GM18507 (cell line): ENCODE results near the gene SUMO3.

Source experiments
- DNase-seq: peaks from one replicate; pipeline ENCODE4 v3.0.0; 2011; ENCODE audit warnings: low read depth; ENCODE audit not compliant: insufficient read length; ENCODE audit errors: extremely low spot score
- FAIRE-seq: peaks from 2 replicates; lab custom pipeline; 2011; peaks lifted over from hg19 to GRCh38; lab: Jason Lieb, UNC

Gene SUMO3

GRCh38 chr21:44848821-44849521 is 31.1 kb upstream of the SUMO3 start:
- FAIRE-seq (no peak), DNase-seq (no peak)

- no peak for FAIRE-seq
- DNase-seq = no peak
Measured at GRCh38 chr21:44847261-44848056, 29.6 kb upstream of the SUMO3 start.

- no peak for DNase-seq
Measured at GRCh38 chr21:44846485-44847260, 28.8 kb upstream of the SUMO3 start.

GRCh38 chr21:44846224-44846484 is 28.3 kb upstream of the SUMO3 start:
- FAIRE-seq (no peak), DNase-seq (no peak)

More at GRCh38 chr21:44846485-44847260, 28.8 kb upstream of the SUMO3 start:
- FAIRE-seq = no peak

- peak; percentile 44 for FAIRE-seq
- DNase-seq = peak; percentile 54
Measured at GRCh38 chr21:44845418-44846223, 27.8 kb upstream of the SUMO3 start.

- no peak for FAIRE-seq
- no peak for DNase-seq
Measured at GRCh38 chr21:44844256-44844655, 26.4 kb upstream of the SUMO3 start.

GRCh38 chr21:44842721-44843445 is 25.0 kb upstream of the SUMO3 start:
- DNase-seq = no peak
- no peak for FAIRE-seq

GRCh38 chr21:44842087-44842486 is 24.2 kb upstream of the SUMO3 start:
- FAIRE-seq (no peak), DNase-seq (no peak)

- DNase-seq (no peak), FAIRE-seq (no peak)
Measured at GRCh38 chr21:44840771-44841170, 22.9 kb upstream of the SUMO3 start.

- no peak for DNase-seq
- no peak for FAIRE-seq
Measured at GRCh38 chr21:44838951-44839350, 21.1 kb upstream of the SUMO3 start.

GRCh38 chr21:44838039-44838895 is 20.4 kb upstream of the SUMO3 start:
- DNase-seq (no peak), FAIRE-seq (no peak)

- DNase-seq = no peak
- no peak for FAIRE-seq
Measured at GRCh38 chr21:44837537-44837936, 19.7 kb upstream of the SUMO3 start.

GRCh38 chr21:44836666-44837471 is 19.0 kb upstream of the SUMO3 start:
- DNase-seq = no peak

GRCh38 chr21:44836349-44836665 is 18.4 kb upstream of the SUMO3 start:
- DNase-seq (no peak), FAIRE-seq (no peak)

More at GRCh38 chr21:44836666-44837471, 19.0 kb upstream of the SUMO3 start:
- FAIRE-seq = no peak

- DNase-seq (no peak), FAIRE-seq (no peak)
Measured at GRCh38 chr21:44835647-44835973, 17.7 kb upstream of the SUMO3 start.

- DNase-seq (no peak), FAIRE-seq (no peak)
Measured at GRCh38 chr21:44834951-44835646, 17.2 kb upstream of the SUMO3 start.
